Loucy (cell line): ENCODE results near the gene LPAR3.

ENCODE experiments used
- EZH2phosphoT487 ChIP-seq: fragments of 200-600 bp; IDR thresholded peaks from 2 replicates; pipeline ENCODE4 v1.6.1; 2018; ENCODE audit warnings: antibody characterized with exemption, mild to moderate bottlenecking, moderate library complexity, borderline replicate concordance
- TF ChIP-seq, protein P1 (sequence below): fragments of 200-600 bp; sonication (generic); conservative IDR thresholded peaks from 2 replicates; pipeline ENCODE4 v1.5.1; 2014; ENCODE audit warnings: mild to moderate bottlenecking, antibody characterized with exemption, low read length

- TF ChIP-seq EZH2phosphoT487 = no peak
- TF ChIP-seq, protein P1, sequence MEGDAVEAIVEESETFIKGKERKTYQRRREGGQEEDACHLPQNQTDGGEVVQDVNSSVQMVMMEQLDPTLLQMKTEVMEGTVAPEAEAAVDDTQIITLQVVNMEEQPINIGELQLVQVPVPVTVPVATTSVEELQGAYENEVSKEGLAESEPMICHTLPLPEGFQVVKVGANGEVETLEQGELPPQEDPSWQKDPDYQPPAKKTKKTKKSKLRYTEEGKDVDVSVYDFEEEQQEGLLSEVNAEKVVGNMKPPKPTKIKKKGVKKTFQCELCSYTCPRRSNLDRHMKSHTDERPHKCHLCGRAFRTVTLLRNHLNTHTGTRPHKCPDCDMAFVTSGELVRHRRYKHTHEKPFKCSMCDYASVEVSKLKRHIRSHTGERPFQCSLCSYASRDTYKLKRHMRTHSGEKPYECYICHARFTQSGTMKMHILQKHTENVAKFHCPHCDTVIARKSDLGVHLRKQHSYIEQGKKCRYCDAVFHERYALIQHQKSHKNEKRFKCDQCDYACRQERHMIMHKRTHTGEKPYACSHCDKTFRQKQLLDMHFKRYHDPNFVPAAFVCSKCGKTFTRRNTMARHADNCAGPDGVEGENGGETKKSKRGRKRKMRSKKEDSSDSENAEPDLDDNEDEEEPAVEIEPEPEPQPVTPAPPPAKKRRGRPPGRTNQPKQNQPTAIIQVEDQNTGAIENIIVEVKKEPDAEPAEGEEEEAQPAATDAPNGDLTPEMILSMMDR = no peak
These were observed 67.8 kb downstream of the LPAR3 start for GRCh38 chr1:84825161-84825560.
